Naive thymus-derived CD8-positive, alpha-beta T cell (primary cell): Measurements from ENCODE around the gene MINDY4B. TPM values are rescaled to one million over a fixed set of nuclear protein-coding genes. Genes with fewer than 3 reads are reported as not detected.

Experiments
- ATAC-seq, 2 donors: fragments of 150-1000 bp; cut with Tn5 transposase in 1 of 2; sonication (Bioruptor Pico), chemical (Tn5 transposase) in 1 of 2; 1 replicate in 1 of 2; 2 replicates in 1 of 2; pipeline ENCODE4 v1.10.0; 2021; ENCODE audit warnings: mild to moderate bottlenecking in 2 of 2, moderate library complexity in 2 of 2
- POLR2A ChIA-PET: fragments of 350-600 bp; sonication (Branson Sonifier 250); formaldehyde crosslinking; loops from one replicate; lab custom pipeline; 2021; ENCODE audit warnings: antibody characterized with exemption; lab: Charles Lee
- DNase-seq, 10 donors: peaks; one replicate each; pipeline versions ENCODE4 v3.0.0 to v3.0.0-alpha.2; 2020 to 2022
- H3K27ac Mint-ChIP-seq, 10 donors: one replicate each; pipeline ENCODE4 v1.8.0; 2020 to 2022; ENCODE audit warnings: mild to moderate bottlenecking in 10 of 10, mixed read lengths in 10 of 10, moderate library complexity in 4 of 10, inconsistent platforms in 1 of 10
- H3K27me3 Mint-ChIP-seq, 5 donors: one replicate each; pipeline ENCODE4 v1.8.0; 2021 to 2022; ENCODE audit warnings: mixed read lengths in 5 of 5
- H3K36me3 Mint-ChIP-seq, 3 donors: one replicate each; pipeline ENCODE4 v1.8.0; 2020 to 2022; ENCODE audit warnings: mixed read lengths in 3 of 3, mild to moderate bottlenecking in 2 of 3, inconsistent platforms in 1 of 3
- H3K4me1 Mint-ChIP-seq, 4 donors: one replicate each; pipeline ENCODE4 v1.8.0; 2021 to 2022; ENCODE audit warnings: mixed read lengths in 4 of 4
- H3K4me3 Mint-ChIP-seq, 10 donors: one replicate each; pipeline ENCODE4 v1.8.0; 2020 to 2022; ENCODE audit warnings: mild to moderate bottlenecking in 10 of 10, mixed read lengths in 10 of 10, moderate library complexity in 6 of 10, inconsistent platforms in 1 of 10
- H3K9me3 Mint-ChIP-seq, 9 donors: one replicate each; pipeline ENCODE4 v1.8.0; 2020 to 2022; ENCODE audit warnings: mixed read lengths in 9 of 9, mild to moderate bottlenecking in 3 of 9, inconsistent platforms in 1 of 9, moderate library complexity in 1 of 9
- polyA plus RNA-seq, 3 donors: library from polyadenylated mRNA; unstranded; fragments of 300-500 nt; fragmentation: Illumina TruSeq; gene quantifications; one replicate each; pipeline ENCODE4 v1.2.3, GENCODE V29; 2021
- total RNA-seq, 8 experiments: library from RNA in 2 of 8; stranded (reverse) in 2 of 8; gene quantifications; one replicate each; pipeline ENCODE4 v1.2.3 and lab custom pipeline; 2021 to 2026

The MINDY4B gene
- total RNA-seq (not detected), polyA plus RNA-seq (not detected), total RNA-seq (lab: John Stamatoyannopoulos, UW) (0 reads per million in 6 experiments)

DNA sequence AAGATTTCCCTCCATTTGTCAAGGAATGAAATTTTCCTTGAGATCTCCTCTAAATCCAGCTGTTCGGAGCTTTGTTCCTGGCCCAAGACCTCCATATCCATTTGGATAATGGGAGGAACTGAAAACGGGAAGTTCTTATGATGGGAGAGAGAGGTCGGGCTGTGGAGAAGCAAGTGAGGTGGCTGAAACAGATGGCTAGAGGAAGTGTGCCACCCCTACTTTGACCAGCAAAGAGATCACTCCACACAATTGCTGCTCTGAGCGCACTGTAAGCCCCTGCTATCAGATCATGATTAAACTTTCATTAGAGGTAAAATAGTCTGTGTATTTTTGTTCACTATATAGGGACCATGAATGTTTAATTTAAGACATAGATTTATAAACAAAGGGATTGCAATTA lies at the start of gene MINDY4B:
TSS of gene MINDY4B (minus strand) at position 101 of the 400 bp plus-strand sequence. CDS start at position 101, 0 bp downstream.
- Mint-ChIP-seq H3K4me1 (no peaks in the 10 kb centered on the region), H3K27ac (no peak within 1 kb of the TSS), H3K9me3 (no peaks in the 10 kb centered on the region), H3K36me3 (no peaks in the 10 kb centered on the region), H3K27me3 (peaks cover 3 to 25% (median 13%) of the 10 kb centered on the region in 5 donors), H3K4me3 (no peak within 1 kb of the TSS)
- ATAC-seq (no peak), DNase-seq (no peak)
- POLR2A ChIA-PET, result no interaction called here

DNA sequence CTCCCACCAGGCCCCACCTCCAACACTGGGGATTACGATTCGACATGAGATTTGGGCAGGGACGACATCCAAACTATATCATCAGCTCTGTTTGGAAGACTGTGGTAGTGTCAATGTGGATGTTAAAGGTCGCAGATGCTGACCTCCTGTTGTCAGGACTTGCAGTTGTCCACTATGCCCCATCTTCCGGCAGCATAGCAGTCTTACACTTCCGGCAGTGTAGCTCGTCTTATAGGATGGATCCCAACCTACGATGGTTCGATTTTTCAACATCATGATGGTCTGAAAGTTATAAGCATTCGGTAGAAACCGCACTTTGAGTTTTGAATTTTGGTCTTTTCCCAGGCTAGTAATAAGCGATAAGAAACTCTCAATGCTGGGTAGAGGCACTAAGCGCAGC lies 46.7 kb upstream of the MINDY4B start:
- DNase-seq (no peak), ATAC-seq (no peak)
- no peak overlapping the region for H3K27ac Mint-ChIP-seq
- H3K4me1 Mint-ChIP-seq, result no peaks in the 10 kb centered on the region
- H3K4me3 Mint-ChIP-seq, result no peak overlapping the region
- H3K9me3 Mint-ChIP-seq, result peaks cover 0 to 4% (median 0%) of the 10 kb centered on the region in 9 donors
- POLR2A ChIA-PET, result no interaction called here
- no peaks in the 10 kb centered on the region for H3K36me3 Mint-ChIP-seq
- H3K27me3 Mint-ChIP-seq, result peaks cover 9 to 16% (median 14%) of the 10 kb centered on the region in 5 donors

DNA sequence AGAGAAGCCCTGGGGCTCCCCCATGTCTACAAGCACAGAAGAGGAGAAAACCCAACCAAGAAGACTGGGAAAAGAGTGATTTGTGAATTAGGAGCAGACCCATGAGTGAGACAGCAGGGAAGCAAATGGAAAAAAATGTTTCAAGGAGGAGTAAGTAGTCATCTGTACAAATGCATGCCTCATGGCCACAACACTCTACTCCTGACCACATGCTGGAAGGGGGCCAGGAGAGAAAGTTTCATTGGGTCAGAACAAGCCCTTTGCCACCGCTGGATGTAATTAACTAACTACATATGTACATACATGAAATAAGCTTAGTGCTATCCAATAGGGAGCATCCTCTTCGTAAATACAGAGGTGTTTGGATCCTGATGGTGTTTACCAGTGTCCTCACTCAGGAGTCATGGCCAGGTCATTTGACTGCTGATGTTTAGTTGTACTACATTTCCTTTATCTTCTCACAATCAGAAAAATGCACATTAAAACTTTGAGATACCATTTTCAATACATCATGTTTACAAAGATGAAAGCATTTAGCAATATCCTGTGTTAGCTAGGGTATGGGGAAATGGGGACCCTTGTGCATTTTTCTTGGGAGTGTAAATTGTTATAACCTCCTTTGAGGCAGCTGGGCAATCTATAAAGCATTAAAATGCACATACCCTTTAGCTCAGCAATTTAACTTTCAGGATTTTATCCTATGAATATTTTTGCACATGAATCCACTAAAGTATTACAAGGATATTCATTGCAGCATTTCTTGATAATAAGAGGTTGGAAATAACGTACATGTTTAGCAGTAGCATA lies 40.2 kb upstream of the MINDY4B start:
- ATAC-seq (no peak), DNase-seq (no peak)
- no peak overlapping the region for H3K27ac Mint-ChIP-seq
- H3K4me1 Mint-ChIP-seq, result no peaks in the 10 kb centered on the region
- H3K36me3 Mint-ChIP-seq, result no peaks in the 10 kb centered on the region
- no peak overlapping the region for H3K4me3 Mint-ChIP-seq
- peaks cover 0 to 5% (median 0%) of the 10 kb centered on the region in 9 donors for H3K9me3 Mint-ChIP-seq
- H3K27me3 Mint-ChIP-seq, result peaks cover 16 to 42% (median 29%) of the 10 kb centered on the region in 5 donors
- POLR2A ChIA-PET, result no interaction called here

DNA sequence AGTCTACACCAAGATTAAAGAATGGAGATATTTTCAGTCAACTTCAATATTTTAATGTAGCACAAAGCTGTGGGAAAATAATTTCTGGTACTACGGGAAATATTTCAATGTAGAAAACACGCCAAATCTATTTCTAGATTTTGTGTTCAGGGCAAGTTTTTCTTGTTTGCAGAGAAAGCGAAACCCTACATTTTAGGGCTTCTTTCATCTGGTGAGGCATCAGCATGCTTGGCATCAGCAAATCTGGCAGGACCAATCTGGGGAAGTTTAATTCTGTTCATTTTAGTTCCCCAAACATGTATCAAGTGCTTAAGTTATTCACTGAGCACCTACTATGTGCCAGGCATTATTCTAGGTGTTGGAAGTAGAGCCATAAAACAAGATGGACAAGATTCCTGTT lies 37.0 kb upstream of the MINDY4B start:
- Mint-ChIP-seq H3K4me1 (no peaks in the 10 kb centered on the region), H3K27me3 (peaks cover 20 to 43% (median 26%) of the 10 kb centered on the region in 5 donors), H3K36me3 (no peaks in the 10 kb centered on the region), H3K27ac (no peak overlapping the region), H3K4me3 (no peak overlapping the region), H3K9me3 (peaks cover 0 to 3% (median 0%) of the 10 kb centered on the region in 9 donors)
- no peak for ATAC-seq
- POLR2A ChIA-PET, result no interaction called here
- no peak for DNase-seq

DNA sequence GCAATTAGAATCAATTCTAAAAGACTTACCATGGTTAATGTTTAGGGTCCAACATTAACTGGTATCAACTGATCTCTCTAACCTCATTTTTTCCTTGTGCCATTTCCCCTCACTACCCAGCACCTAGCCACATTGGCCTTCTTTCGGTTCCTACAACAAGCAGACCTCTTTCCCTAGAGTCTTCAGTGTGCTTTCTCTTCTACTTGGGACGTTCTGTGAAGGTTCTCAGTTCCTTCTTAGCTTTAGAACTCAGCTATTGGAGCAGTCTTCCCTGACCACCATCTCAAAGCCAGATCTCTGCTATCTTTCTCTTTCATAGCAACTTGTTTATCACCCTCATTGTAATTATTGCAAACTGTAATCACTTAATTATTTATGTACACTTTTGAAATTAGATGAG lies 31.5 kb upstream of the MINDY4B start:
- Mint-ChIP-seq H3K27me3 (peaks cover 12 to 32% (median 22%) of the 10 kb centered on the region in 5 donors), H3K4me1 (no peaks in the 10 kb centered on the region), H3K36me3 (peaks cover 0 to 5% (median 0%) of the 10 kb centered on the region in 3 donors), H3K4me3 (no peak overlapping the region), H3K27ac (no peak overlapping the region), H3K9me3 (peaks cover 0 to 4% (median 0%) of the 10 kb centered on the region in 9 donors)
- POLR2A ChIA-PET, result no interaction called here
- DNase-seq (no peak), ATAC-seq (no peak)

DNA sequence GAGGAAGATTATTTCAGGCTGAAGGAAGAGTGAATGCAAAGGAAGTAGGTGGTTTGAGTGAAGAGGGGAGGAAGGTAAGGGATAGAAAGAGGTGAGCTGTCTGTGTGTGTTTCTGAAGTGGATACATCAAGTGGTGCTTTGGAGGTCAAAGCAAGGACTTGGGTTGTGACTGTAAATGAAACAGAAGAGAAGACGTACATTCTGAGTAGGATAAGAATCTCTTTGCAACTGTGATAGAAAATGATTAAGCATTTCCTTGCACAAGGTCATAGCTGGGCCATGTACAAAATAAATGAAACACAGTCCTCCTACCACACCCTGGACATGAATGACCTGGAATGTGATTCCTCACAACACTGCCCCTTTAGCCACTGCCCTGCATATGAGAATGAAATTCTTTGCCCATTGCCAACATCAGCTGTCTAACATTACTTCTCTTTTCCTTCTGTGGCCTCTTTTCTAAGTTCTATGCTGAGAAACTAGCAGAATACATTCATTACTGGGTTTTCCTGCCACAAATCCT lies 28.3 kb upstream of the MINDY4B start:
- peaks cover 0 to 4% (median 0%) of the 10 kb centered on the region in 9 donors for H3K9me3 Mint-ChIP-seq

DNA sequence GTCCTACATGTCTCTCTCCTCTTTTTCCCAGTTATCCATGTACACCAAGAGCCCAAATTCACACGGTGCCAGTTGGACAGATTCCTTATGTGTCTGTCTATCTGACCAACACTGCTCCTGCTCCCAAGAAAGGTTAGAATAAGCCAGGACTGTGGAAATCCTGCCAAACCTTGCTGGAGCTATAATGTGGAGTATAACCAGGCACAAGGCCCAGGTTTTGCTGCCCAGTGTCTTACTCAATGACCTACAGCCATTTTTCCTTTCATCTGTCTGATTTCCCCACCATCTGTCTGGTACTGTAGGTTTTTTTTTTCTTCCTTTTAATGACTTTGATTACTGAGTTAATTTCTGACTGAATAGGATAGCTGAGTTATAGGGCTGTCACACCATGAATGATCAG lies 26.5 kb upstream of the MINDY4B start:
- POLR2A ChIA-PET, result no interaction called here

More for the DNA sequence above, 28.3 kb upstream of the MINDY4B start:
- peaks cover 10 to 40% (median 15%) of the 10 kb centered on the region in 5 donors for H3K27me3 Mint-ChIP-seq
- H3K4me3 Mint-ChIP-seq, result no peak overlapping the region
- POLR2A ChIA-PET, result no interaction called here
- peak overlapping the region in 1 of 10 donors; percentile 11 for H3K27ac Mint-ChIP-seq
- H3K36me3 Mint-ChIP-seq, result peaks cover 0 to 5% (median 0%) of the 10 kb centered on the region in 3 donors
- ATAC-seq, result no peak
- no peaks in the 10 kb centered on the region for H3K4me1 Mint-ChIP-seq
- DNase-seq, result no peak

DNA sequence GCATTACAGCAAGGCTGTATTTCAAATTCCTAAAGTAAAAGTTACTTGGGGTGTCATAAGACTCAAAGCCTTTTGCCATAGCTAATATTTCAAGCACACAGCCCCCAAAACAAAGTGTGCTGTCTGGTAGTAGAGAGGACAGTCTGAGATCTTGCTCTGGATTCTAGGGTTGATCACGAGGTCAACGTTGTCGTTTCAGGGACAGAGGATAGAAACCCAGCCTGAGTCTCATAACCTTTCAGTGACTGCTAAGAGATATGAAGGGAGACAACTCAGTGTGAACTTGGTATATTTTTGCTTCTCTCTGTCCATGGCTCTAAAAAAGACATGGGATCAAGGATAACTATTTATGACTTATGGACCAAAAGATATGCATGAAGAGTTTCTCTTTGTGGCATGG lies 25.6 kb upstream of the MINDY4B start:
- POLR2A ChIA-PET, result no interaction called here
- Mint-ChIP-seq H3K4me1 (peaks cover 0 to 4% (median 2%) of the 10 kb centered on the region in 4 donors), H3K9me3 (no peaks in the 10 kb centered on the region), H3K27me3 (peaks cover 5 to 19% (median 10%) of the 10 kb centered on the region in 5 donors), H3K36me3 (no peaks in the 10 kb centered on the region), H3K27ac (no peak overlapping the region), H3K4me3 (no peak overlapping the region)
- ATAC-seq (no peak), DNase-seq (no peak)

More for the DNA sequence above, 26.5 kb upstream of the MINDY4B start:
- H3K27me3 Mint-ChIP-seq, result peaks cover 5 to 24% (median 13%) of the 10 kb centered on the region in 5 donors
- no peak for ATAC-seq
- H3K9me3 Mint-ChIP-seq, result peaks cover 0 to 4% (median 0%) of the 10 kb centered on the region in 9 donors
- peaks cover 0 to 5% (median 0%) of the 10 kb centered on the region in 3 donors for H3K36me3 Mint-ChIP-seq
- no peak overlapping the region for H3K27ac Mint-ChIP-seq
- H3K4me1 Mint-ChIP-seq, result no peaks in the 10 kb centered on the region
- H3K4me3 Mint-ChIP-seq, result no peak overlapping the region
- no peak for DNase-seq

DNA sequence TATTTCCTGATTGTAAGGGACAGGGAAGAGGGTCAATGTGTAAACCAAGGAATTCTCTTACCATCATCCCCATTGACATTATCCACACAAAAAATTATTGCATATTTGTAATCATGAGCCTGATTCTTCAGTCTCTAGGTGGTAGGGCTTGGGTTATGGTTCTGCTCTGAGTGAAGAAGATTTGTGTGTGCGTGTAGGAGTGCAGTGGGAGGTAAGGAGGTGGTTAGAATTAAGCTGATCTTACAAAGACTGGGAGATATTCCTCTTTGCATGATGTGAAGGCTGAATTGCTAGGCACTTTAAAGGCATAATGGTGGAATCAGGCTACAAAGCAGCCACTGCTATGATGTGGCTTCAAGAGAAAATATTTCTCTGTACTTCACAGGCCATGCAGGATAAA lies 23.0 kb upstream of the MINDY4B start:
- DNase-seq (no peak), ATAC-seq (no peak)
- POLR2A ChIA-PET, result no interaction called here
- Mint-ChIP-seq H3K27ac (no peak overlapping the region), H3K4me3 (no peak overlapping the region), H3K36me3 (no peaks in the 10 kb centered on the region), H3K4me1 (peaks cover 0 to 13% (median 8%) of the 10 kb centered on the region in 4 donors), H3K9me3 (no peaks in the 10 kb centered on the region), H3K27me3 (peaks cover 4 to 27% (median 12%) of the 10 kb centered on the region in 5 donors)

DNA sequence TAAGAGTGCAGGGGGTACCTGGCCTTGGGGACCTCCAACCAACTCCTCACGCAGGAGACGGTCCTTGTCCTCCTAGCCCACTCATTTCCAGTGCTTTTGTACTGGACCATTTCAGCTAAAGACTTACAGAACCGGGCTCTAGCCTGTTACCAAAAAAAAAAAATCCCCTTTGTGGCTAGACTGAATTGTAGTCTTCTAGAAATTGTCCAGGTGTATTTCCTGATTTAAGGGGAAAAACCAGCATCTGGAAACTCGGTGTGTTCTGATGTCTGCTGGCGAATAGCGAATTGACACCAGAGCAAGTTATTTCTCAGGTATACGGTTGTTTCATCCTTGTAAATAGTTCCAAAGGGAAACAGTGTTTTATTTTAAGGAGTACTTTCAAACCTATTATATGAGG lies 21.1 kb upstream of the MINDY4B start:
- H3K27me3 Mint-ChIP-seq, result peaks cover 5 to 18% (median 9%) of the 10 kb centered on the region in 5 donors
- H3K4me3 Mint-ChIP-seq, result peak overlapping the region in 1 of 10 donors; percentile 61
- POLR2A ChIA-PET, result interaction anchor here (0.8 kb wide), 1 partner anchor 220 kb away, joined by 4 read pairs; no protein-coding TSS in a partner anchor
- DNase-seq (no peak), ATAC-seq (no peak)
- H3K4me1 Mint-ChIP-seq, result peaks cover 0 to 13% (median 8%) of the 10 kb centered on the region in 4 donors
- no peak overlapping the region for H3K27ac Mint-ChIP-seq
- no peaks in the 10 kb centered on the region for H3K36me3 Mint-ChIP-seq
- no peaks in the 10 kb centered on the region for H3K9me3 Mint-ChIP-seq

DNA sequence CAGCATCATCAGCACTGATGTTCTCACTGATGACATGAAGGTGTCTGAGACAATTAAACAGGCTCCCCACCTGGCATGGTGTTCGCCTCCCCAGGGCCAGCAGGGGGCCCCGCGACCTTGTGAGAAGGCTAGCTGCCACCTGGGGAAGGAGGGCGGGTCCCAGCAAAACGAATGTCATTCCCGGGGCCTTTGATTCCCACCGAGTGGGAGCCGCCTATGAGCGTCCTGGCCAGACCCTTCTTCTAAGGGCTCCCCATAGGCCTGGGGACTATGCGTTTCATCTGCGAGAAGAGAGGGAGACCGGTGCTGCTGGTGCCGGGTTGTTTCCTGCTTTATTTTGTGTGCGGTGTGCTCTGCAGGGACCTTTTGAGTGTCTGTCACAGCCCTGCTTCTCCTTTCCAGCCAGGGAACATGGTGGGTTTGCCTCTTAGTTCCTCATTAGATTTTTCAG lies 20.5 kb upstream of the MINDY4B start:
- DNase-seq (peak; percentile 14 to 76 (median 48)), ATAC-seq (peak; percentile 83 to 88)
- H3K27me3 Mint-ChIP-seq, result peaks cover 5 to 18% (median 9%) of the 10 kb centered on the region in 5 donors
- H3K36me3 Mint-ChIP-seq, result no peaks in the 10 kb centered on the region
- peaks cover 0 to 13% (median 8%) of the 10 kb centered on the region in 4 donors for H3K4me1 Mint-ChIP-seq
- H3K9me3 Mint-ChIP-seq, result no peaks in the 10 kb centered on the region
- peak overlapping the region; percentile 44 to 77 (median 66) for H3K4me3 Mint-ChIP-seq
- peak overlapping the region in 1 of 10 donors; percentile 74 for H3K27ac Mint-ChIP-seq
- POLR2A ChIA-PET, result interaction anchor here (0.8 kb wide), 1 partner anchor 221 kb away, joined by 4 read pairs; no protein-coding TSS in a partner anchor

DNA sequence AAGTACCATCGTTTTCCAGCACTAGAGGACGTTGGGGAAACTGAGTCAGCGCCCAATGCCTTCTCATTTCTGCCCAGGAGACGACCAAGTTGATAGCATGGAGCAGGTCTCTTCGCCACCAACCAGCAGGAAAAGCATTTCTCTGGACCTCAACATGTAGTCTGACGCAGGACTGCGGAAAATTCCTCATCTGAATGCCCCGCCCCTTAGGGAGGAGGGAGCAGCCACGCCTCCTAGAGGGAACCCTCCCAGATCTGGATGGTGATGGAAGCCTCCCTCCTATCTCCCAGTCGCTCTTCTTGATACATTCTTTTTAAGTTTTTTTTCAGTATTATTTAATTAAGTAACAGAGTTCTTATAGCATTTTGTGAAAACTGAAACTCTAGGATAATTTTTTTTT lies 17.4 kb upstream of the MINDY4B start:
- H3K4me3 Mint-ChIP-seq, result no peak overlapping the region
- H3K36me3 Mint-ChIP-seq, result no peaks in the 10 kb centered on the region
- no peaks in the 10 kb centered on the region for H3K9me3 Mint-ChIP-seq
- DNase-seq (no peak), ATAC-seq (no peak)
- no peak overlapping the region for H3K27ac Mint-ChIP-seq
- H3K27me3 Mint-ChIP-seq, result peaks cover 10 to 30% (median 13%) of the 10 kb centered on the region in 5 donors
- peaks cover 0 to 13% (median 8%) of the 10 kb centered on the region in 4 donors for H3K4me1 Mint-ChIP-seq
- POLR2A ChIA-PET, result no interaction called here

DNA sequence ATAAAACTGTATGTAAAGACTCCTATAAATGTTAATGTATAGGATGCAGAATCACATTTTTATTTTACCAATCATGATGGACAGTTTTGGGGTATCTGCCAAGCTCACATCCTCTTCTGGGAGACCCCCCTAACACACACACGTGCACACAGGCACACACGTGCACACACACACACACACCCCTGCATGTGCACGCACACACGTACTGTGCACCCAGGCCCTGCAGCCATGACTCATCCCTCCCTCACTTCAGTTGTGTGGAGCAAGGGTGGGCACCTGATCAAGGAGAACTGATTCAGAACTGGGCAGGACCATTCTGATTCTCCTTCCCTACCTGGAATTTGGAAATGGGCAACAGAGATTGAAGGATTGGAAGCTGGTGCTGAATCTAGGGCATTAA lies 16.0 kb upstream of the MINDY4B start:
- no peak overlapping the region for H3K27ac Mint-ChIP-seq
- H3K4me1 Mint-ChIP-seq, result peaks cover 0 to 13% (median 8%) of the 10 kb centered on the region in 4 donors
- ATAC-seq (no peak), DNase-seq (no peak)
- no peaks in the 10 kb centered on the region for H3K36me3 Mint-ChIP-seq
- no peaks in the 10 kb centered on the region for H3K9me3 Mint-ChIP-seq
- H3K27me3 Mint-ChIP-seq, result peaks cover 10 to 35% (median 13%) of the 10 kb centered on the region in 5 donors
- POLR2A ChIA-PET, result no interaction called here
- H3K4me3 Mint-ChIP-seq, result no peak overlapping the region
